Effector memory CD8-positive, alpha-beta T cell (primary cell): ENCODE measurements around the gene UNC13D.

Experiments
- ATAC-seq: fragments of 150-1000 bp; cut with Tn5 transposase; replicated peaks from 2 replicates; pipeline ENCODE4 v1.10.0; 2021; ENCODE audit warnings: mild to moderate bottlenecking, moderate library complexity
- DNase-seq, 3 experiments: peaks; one replicate each; pipeline ENCODE4 v3.0.0; 2021
- H3K27ac Mint-ChIP-seq, 2 donors: one replicate each; pipeline ENCODE4 v1.8.0; 2022; ENCODE audit warnings: mild to moderate bottlenecking in 2 of 2, mixed read lengths in 2 of 2, moderate library complexity in 2 of 2
- H3K27me3 Mint-ChIP-seq, 2 donors: one replicate each; pipeline ENCODE4 v1.8.0; 2022; ENCODE audit warnings: mixed read lengths in 2 of 2
- H3K36me3 Mint-ChIP-seq: one replicate; pipeline ENCODE4 v1.8.0; 2022; ENCODE audit warnings: mild to moderate bottlenecking, moderate library complexity, mixed read lengths; ENCODE audit not compliant: insufficient read depth
- H3K4me1 Mint-ChIP-seq, 2 donors: one replicate each; pipeline ENCODE4 v1.8.0; 2022; ENCODE audit warnings: low read depth in 2 of 2, mixed read lengths in 2 of 2
- H3K4me3 Mint-ChIP-seq, 2 donors: one replicate each; pipeline ENCODE4 v1.8.0; 2022; ENCODE audit warnings: mild to moderate bottlenecking in 2 of 2, mixed read lengths in 2 of 2, moderate library complexity in 2 of 2
- H3K9me3 Mint-ChIP-seq, 2 donors: one replicate each; pipeline ENCODE4 v1.8.0; 2022; ENCODE audit warnings: mixed read lengths in 2 of 2

The UNC13D gene

DNA sequence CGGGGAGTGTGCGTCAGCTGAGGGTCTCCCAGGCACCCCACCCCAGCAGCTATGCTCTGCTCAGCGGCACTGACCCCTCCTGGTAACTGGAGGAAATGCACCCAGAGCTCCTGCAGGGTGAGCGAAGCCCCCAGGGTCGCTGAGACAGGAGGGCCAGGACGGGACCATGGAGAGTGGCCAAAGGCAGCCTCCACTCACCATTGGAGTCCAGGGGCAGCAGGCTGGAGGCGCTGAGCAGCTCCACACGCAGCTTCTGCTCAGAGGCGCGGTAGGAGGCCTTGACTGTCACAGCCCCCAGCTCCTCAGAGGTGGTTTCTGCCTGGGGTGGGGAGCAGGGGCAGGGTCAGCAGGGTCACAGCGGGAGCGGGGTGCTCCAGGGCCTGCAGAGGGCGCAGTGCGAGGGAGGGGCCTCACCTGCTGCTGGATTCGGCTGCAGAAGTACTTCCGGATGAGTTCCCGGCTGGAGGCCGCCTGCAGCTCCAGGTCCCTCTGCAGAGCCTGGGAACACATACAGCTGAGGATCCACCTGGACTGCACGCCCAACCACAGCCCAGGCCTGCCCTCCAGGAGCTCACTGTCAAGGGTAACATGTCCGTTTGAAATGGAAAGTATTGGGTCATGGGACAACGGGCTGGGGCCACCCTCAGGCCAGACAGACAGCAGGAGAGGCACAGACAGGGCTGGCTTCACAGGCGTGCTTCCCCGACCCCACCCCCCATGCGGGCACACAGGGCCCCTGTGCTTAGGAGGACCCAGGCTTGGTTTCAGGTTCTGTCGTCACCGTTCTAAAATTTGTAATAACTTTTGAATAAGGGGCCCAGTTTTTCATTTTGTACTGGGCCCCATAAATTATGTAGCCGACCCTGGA lies 13.8 kb downstream of the UNC13D start:
- DNase-seq = peak in 2 of 3 experiments; percentile 20 to 23
- H3K27ac Mint-ChIP-seq = peak overlapping the region; percentile 72 to 85
- peaks cover 23 to 40% of the 10 kb centered on the region in 2 donors for H3K4me1 Mint-ChIP-seq
- no peak for ATAC-seq
- peaks cover 60% of the 10 kb centered on the region for H3K36me3 Mint-ChIP-seq
- no peaks in the 10 kb centered on the region for H3K27me3 Mint-ChIP-seq
- H3K9me3 Mint-ChIP-seq = no peaks in the 10 kb centered on the region
- peak overlapping the region in 1 of 2 donors; percentile 31 for H3K4me3 Mint-ChIP-seq

GRCh38 chr17:75829747-75830146 lies 14.5 kb downstream of the UNC13D start:
- Mint-ChIP-seq H3K9me3 (no peaks in the 10 kb centered on the region), H3K4me3 (no peak overlapping the region), H3K27ac (peak overlapping the region in 1 of 2 donors; percentile 72), H3K36me3 (peaks cover 54% of the 10 kb centered on the region), H3K4me1 (peaks cover 21 to 40% of the 10 kb centered on the region in 2 donors), H3K27me3 (no peaks in the 10 kb centered on the region)
- no peak for DNase-seq
- no peak for ATAC-seq

DNA sequence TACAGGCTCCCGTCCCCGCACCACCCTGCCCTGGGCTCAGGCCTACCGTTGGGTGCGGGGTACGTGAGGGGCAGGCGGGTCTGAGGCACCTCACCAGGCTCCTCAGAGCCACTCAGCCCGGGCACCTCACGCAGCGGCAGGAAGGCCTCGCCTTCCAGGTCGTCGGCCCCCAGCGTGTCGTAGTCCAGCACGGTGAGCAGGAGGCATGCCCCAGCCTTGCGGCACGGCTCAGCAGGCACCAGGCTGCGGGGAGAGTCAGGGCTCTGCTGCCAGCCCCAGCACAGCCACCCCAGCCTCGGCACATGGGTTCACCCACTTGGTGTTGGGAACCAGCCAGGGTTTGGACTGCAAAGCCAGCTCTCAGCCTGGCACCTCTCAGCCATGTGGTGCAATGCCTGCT lies 15.5 kb downstream of the UNC13D start:
- H3K36me3 Mint-ChIP-seq = peaks cover 46% of the 10 kb centered on the region
- DNase-seq (no peak), ATAC-seq (no peak)
- H3K4me3 Mint-ChIP-seq = no peak overlapping the region
- H3K4me1 Mint-ChIP-seq = peaks cover 18 to 31% of the 10 kb centered on the region in 2 donors
- no peaks in the 10 kb centered on the region for H3K9me3 Mint-ChIP-seq
- no peaks in the 10 kb centered on the region for H3K27me3 Mint-ChIP-seq
- no peak overlapping the region for H3K27ac Mint-ChIP-seq

- H3K27me3 Mint-ChIP-seq = no peaks in the 10 kb centered on the region
- H3K27ac Mint-ChIP-seq = peak overlapping the region; percentile 79 to 94
- peak overlapping the region; percentile 46 to 72 for H3K4me3 Mint-ChIP-seq
- no peaks in the 10 kb centered on the region for H3K9me3 Mint-ChIP-seq
- ATAC-seq (peak; percentile 50), DNase-seq (no peak)
- peaks cover 13 to 24% of the 10 kb centered on the region in 2 donors for H3K4me1 Mint-ChIP-seq
- peaks cover 50% of the 10 kb centered on the region for H3K36me3 Mint-ChIP-seq
Observed at GRCh38 chr17:75828076-75828400, 16.2 kb downstream of the UNC13D start.

GRCh38 chr17:75827308-75828075 lies 16.7 kb downstream of the UNC13D start:
- peaks cover 51% of the 10 kb centered on the region for H3K36me3 Mint-ChIP-seq
- no peaks in the 10 kb centered on the region for H3K9me3 Mint-ChIP-seq
- no peaks in the 10 kb centered on the region for H3K27me3 Mint-ChIP-seq
- H3K4me1 Mint-ChIP-seq = peaks cover 8 to 19% of the 10 kb centered on the region in 2 donors
- ATAC-seq (peak; percentile 69), DNase-seq (peak; percentile 57 to 80 (median 74))
- peak overlapping the region; percentile 79 to 94 for H3K27ac Mint-ChIP-seq
- H3K4me3 Mint-ChIP-seq = peak overlapping the region; percentile 46 to 72

- DNase-seq (no peak), ATAC-seq (no peak)
- peaks cover 7 to 18% of the 10 kb centered on the region in 2 donors for H3K4me1 Mint-ChIP-seq
- H3K9me3 Mint-ChIP-seq = no peaks in the 10 kb centered on the region
- peaks cover 44% of the 10 kb centered on the region for H3K36me3 Mint-ChIP-seq
- peak overlapping the region; percentile 67 to 94 for H3K27ac Mint-ChIP-seq
- H3K4me3 Mint-ChIP-seq = peak overlapping the region in 1 of 2 donors; percentile 72
- H3K27me3 Mint-ChIP-seq = no peaks in the 10 kb centered on the region
Observed at GRCh38 chr17:75826561-75827307, 17.5 kb downstream of the UNC13D start.

GRCh38 chr17:75825748-75826370 lies 18.3 kb downstream of the UNC13D start:
- Mint-ChIP-seq H3K27ac (peak overlapping the region; percentile 70 to 74), H3K4me3 (no peak overlapping the region), H3K36me3 (peaks cover 41% of the 10 kb centered on the region), H3K9me3 (no peaks in the 10 kb centered on the region), H3K4me1 (peaks cover 13 to 24% of the 10 kb centered on the region in 2 donors), H3K27me3 (no peaks in the 10 kb centered on the region)
- DNase-seq = no peak
- no peak for ATAC-seq

GRCh38 chr17:75825149-75825552 lies 19.1 kb downstream of the UNC13D start:
- no peak for ATAC-seq
- Mint-ChIP-seq H3K9me3 (no peaks in the 10 kb centered on the region), H3K4me3 (peak overlapping the region in 1 of 2 donors; percentile 49), H3K27me3 (no peaks in the 10 kb centered on the region), H3K36me3 (peaks cover 39% of the 10 kb centered on the region), H3K4me1 (peaks cover 13 to 23% of the 10 kb centered on the region in 2 donors), H3K27ac (peak overlapping the region; percentile 70 to 74)
- no peak for DNase-seq

GRCh38 chr17:75824666-75825065 lies 19.5 kb downstream of the UNC13D start:
- H3K4me1 Mint-ChIP-seq = peaks cover 13 to 23% of the 10 kb centered on the region in 2 donors
- ATAC-seq (no peak), DNase-seq (no peak)
- H3K27ac Mint-ChIP-seq = no peak overlapping the region
- H3K27me3 Mint-ChIP-seq = no peaks in the 10 kb centered on the region
- H3K9me3 Mint-ChIP-seq = no peaks in the 10 kb centered on the region
- no peak overlapping the region for H3K4me3 Mint-ChIP-seq
- peaks cover 38% of the 10 kb centered on the region for H3K36me3 Mint-ChIP-seq

DNA sequence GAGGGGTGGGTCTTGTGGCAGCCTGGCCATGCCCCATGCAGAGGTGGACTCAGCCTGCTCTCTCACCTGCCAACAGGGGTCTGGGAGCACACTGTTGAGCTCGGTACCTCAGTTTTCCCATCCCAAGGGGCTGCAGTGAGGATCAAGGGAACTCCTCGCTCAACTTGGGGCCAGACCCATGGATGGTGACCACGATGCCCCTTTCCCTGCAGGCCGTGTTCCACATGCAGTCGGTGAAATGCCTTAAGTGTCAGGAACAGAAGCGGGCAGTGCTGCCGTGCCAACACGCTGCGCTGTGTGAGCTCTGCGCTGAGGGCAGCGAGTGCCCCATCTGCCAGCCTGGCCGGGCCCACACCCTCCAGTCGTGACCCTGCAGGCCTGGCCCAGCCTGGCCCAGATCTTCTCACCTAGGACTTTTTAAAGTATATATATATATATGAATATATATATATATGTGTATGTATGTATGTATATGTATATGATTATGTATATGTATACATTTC lies 20.1 kb downstream of the UNC13D start:
- Mint-ChIP-seq H3K27ac (no peak overlapping the region), H3K27me3 (no peaks in the 10 kb centered on the region)
- no peak for DNase-seq

DNA sequence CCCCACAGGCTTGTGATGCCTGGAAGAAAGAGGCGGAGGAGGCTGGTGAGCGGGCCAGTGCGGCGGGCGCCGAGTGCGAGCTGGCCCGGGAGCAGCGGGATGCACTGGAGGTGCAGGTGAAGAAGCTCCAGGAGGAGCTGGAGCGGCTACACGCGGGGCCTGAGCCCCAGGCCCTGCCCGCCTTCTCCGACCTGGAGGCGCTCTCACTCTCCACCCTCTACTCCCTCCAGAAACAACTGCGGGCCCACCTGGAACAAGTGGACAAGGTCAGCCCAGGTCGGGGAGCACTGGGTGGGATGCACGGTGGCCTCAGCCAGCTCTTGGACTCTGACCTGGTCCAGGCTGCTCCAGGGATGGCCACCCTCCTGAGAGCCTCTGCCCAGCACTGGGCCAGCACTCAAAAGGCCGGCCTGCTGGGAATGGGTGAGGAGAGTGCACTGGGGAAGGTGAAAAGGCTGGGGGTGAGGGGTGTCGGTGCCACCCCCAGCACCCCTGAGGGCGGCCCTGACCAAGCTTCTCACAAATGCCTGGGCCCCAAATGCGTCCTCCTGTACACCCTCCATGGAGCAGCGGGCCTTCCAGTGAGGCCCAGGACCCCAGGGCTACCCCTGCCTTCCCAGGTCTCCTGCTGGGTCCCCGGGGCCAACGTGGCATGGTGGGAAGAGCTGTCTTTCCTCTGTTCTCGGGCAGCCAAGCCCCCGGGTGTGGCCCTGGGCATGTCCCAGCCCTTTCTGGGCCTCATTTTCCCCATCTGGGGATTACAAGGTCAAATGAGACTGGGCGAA lies 20.8 kb downstream of the UNC13D start:
- Mint-ChIP-seq H3K27me3 (no peaks in the 10 kb centered on the region), H3K4me3 (no peak overlapping the region), H3K4me1 (peaks cover 16 to 23% of the 10 kb centered on the region in 2 donors), H3K36me3 (peaks cover 33% of the 10 kb centered on the region), H3K9me3 (no peaks in the 10 kb centered on the region), H3K27ac (peak overlapping the region in 1 of 2 donors; percentile 92)
- ATAC-seq (no peak), DNase-seq (no peak)

More for the DNA sequence above, 20.1 kb downstream of the UNC13D start:
- peaks cover 13 to 23% of the 10 kb centered on the region in 2 donors for H3K4me1 Mint-ChIP-seq
- no peak for ATAC-seq
- no peaks in the 10 kb centered on the region for H3K9me3 Mint-ChIP-seq
- H3K4me3 Mint-ChIP-seq = no peak overlapping the region
- H3K36me3 Mint-ChIP-seq = peaks cover 33% of the 10 kb centered on the region

- Mint-ChIP-seq H3K9me3 (no peaks in the 10 kb centered on the region), H3K36me3 (peaks cover 28% of the 10 kb centered on the region), H3K27ac (peak overlapping the region in 1 of 2 donors; percentile 92), H3K4me3 (no peak overlapping the region), H3K27me3 (no peaks in the 10 kb centered on the region), H3K4me1 (peaks cover 17 to 18% of the 10 kb centered on the region in 2 donors)
- ATAC-seq (no peak), DNase-seq (no peak)
Observed at GRCh38 chr17:75822800-75823166, 21.4 kb downstream of the UNC13D start.
